ENCODE results near the gene DDX39B. TPM values are rescaled to one million over a fixed set of nuclear protein-coding genes. Genes with fewer than 3 reads are reported as not detected.

Gene DDX39B
- total and polyA plus RNA-seq, 2 of the 8 experiments (the other 6 are each of a cell fraction or from before 2014, with no cell fraction given), result 780 to 1,164 TPM

DNA sequence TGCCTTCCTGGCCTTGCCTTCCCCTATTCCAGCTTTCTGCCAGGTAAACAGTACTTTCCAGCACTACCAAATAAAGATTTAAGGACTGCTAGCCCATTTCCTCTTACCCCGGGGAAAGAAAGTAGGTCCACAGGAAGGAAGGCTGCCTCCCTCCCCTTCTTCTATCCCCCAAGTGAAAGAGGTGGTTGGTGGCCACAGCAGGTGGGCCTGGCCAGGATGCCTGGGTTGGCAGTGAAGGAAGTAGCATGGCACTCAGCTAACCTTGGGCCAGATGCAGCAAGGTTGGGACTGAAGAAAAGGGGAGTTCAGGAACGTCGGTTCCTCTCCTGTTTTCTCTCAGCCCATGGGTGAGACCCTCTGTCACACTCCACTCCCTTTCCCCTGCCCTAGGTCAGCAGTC, 14.5 kb upstream of the DDX39B start (continued):
- no peak for TF ChIP-seq RAD21 (IDR thresholded peaks at IDR 0.05 in 1 of 2, conservative IDR thresholded peaks at IDR 0.05 in 1 of 2; ENCODE audit: low read depth in 2 of 2, low read length in 2 of 2)
- TF ChIP-seq RNF2 (IDR thresholded peaks at IDR 0.05; ENCODE audit: borderline replicate concordance, low read depth, low read length, missing control alignments, poor library complexity, severe bottlenecking), result no peak
- TF ChIP-seq EZH2 (IDR thresholded peaks at IDR 0.05; ENCODE audit: low read depth, low read length, severe bottlenecking), result no peak
- TF ChIP-seq SP1 (IDR thresholded peaks at IDR 0.05; ENCODE audit: low read depth, low read length), result no peak
- TF ChIP-seq BCL11A (IDR thresholded peaks at IDR 0.05; ENCODE audit: low read depth in 2 of 2, low read length in 2 of 2), result no peak
- no peak for TF ChIP-seq SUZ12 (IDR thresholded peaks at IDR 0.05; ENCODE audit: low read length)
- TF ChIP-seq SIN3A (conservative IDR thresholded peaks at IDR 0.05 in 1 of 2, IDR thresholded peaks at IDR 0.05 in 1 of 2; ENCODE audit: low read depth in 1 of 2, low read length in 2 of 2), result no peak

Data from H1 (cell line).